Superior temporal gyrus (tissue), 1 donor: ENCODE data around the gene ETF1.

Experiments used
- DNase-seq: peaks from one replicate; pipeline ENCODE4 v3.0.0-alpha.2; 2016; ENCODE audit errors: extremely low spot score

Gene ETF1

DNA sequence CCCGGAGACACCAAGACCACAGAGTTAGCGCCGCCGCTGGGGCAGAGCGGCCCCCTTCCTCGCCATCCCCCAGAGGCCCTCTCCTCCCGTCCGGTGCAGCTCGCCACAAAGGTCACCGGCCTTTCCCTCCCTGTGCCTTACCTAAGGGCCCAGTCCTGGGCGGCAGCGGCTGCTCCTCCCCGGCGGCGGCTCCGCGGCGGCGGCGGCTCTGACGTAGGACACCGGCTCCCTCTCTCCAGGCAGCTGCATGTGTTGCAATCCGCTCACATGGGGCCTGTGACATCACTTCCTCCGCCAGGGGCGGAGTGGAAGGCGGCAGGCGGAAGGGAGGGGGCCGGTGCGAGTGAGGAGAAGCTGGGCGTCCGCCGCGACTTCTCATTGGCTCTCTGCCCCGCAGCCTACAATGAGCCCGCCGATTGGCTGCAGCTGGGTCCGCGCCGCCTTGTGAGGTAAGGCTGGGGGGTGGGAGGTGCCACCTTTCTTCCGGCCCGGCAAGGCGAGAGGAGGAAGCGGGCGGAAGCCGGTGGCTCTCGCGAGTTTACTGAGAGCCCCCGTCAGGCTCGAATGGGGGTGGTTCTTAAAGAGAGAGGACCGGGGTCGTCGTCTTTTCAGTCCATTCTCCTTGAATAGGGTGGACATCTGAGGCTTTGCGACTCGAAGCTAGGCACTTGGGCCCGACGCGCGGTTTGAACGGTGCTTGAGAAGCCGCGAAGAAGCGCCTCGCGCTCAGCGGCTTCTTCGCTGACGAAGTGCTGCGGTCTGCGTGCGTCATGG is at the start of gene ETF1:
Gene ETF1, minus strand, starts transcription at position 281 of the 774 bp plus-strand sequence. CDS start 318 bp downstream, outside the sequence.
- DNase-seq, result peak; percentile 99

DNA sequence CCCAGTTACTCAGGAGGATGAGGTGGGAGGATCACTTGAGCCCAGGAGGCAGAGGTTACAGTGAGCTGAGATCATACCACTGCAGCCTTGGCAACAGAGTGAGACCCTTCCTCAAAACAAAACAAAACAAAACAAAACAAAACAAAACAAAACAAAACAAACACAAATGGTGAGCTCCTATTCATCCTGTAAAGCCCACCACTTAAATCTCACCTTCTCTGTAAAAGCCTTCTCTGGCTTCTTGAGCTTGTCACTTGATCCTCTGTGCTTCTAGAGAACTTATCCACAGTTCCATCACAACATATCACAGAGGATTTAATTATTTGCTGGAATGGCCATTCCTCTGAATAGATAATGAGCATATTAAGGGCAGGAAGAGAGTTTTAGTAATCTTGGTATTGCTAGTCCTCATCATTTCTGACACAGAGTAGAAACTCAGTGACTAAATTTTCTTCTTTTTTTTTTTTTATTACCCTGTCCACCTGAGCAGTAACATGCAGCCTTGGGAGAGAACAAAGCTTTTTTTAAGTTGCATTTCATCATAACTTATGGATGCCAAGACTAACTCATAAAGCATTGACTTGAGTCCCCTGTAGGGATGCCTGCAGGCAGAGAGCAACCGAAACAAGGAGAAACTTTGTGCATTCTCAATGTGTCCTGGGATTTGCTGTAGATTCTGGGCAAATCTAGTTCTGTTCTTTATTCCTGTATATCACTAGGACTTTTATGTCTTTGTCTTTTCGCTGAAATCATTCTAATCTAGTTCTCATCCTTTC is 45.2 kb upstream of the ETF1 start:
- DNase-seq, result no peak

DNA sequence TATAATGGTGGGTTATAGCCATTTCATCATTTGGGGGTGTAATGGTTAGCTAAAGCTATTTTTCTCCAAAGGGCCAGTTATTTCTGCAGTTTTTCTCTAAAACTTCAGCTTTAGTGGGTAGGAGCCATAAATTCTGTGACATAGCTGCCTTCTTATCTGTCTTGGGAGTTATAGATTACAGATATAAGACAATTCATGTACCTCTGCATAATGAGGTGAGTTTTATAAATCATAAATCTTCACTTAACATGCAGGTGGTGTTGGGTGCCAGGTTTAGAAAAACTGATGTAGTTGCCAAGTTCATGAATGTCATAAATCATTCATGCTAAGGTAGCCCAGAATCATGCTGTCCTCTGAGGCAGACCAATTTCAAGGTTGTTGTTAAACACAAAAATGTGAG is 42.1 kb upstream of the ETF1 start:
- no peak for DNase-seq

DNA sequence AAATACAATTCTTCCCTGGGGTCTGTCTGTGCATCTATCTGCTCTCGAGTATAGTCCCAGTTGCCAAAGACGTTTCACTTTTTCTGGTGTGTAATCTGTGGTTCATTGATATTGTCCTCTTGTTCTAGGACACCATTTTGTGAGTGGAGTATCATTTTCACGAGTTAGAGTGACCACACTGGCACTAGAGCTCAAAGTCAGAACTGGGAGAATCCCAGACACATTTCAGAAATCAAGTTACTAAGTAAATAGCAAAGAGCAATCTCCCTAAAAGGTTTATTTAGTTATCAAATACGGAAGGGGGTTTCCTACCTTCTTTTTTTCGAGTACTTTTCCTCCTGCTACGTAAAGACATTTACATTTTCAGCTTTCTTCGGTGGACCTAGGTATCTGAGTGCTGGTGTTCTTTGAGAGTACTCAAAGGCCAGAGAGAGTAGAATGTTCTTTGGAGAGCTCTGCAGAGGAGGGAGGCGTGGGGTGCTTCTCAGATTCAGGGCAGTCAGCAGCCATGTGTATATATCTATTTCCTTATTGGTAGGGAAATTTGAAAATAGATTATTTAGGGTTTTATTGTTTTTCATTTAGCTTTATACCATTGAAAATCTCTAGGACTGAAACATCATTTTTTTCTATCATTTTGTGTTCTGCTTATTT is 41.1 kb upstream of the ETF1 start:
- DNase-seq, result no peak

- no peak for DNase-seq
Measured at GRCh38 chr5:138582959-138583358, 39.9 kb upstream of the ETF1 start.

DNA sequence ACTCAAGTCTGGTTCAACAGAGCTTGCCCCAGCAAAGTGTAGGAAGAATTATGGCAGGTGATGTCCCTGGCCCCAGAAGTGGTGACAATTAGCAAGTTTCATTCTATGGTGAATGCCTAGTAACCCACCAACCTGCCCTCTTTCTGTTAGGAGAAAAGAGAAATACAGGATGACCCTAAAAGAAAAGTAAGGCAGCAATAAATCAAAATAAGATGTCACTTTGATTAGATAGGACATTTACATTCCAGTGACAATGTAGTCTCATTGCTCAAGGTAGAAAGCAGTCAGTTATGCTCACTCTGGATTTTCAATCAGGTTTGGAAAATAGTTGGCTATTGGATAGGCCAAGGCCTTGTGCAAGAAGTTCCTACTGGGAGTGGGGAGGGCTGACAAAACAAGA is 37.7 kb upstream of the ETF1 start:
- no peak for DNase-seq

DNA sequence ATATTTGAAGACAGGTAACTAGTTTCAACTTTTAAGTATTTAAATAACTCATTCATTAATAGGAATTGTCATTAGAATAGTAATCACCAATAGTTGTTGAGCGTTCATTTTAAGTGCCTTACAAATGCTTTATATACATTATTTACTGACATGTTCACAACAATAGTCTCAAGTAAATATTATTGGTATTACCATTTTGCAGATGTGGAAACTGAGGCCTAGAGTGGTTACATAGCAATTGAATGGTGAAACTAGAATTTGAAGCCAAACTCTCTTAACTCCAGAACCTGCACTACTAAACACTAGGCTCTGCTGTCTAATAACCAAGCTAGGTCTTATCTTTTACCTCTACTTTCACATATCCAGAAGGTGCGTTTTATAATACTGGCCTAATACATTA is 37.0 kb upstream of the ETF1 start:
- no peak for DNase-seq

DNA sequence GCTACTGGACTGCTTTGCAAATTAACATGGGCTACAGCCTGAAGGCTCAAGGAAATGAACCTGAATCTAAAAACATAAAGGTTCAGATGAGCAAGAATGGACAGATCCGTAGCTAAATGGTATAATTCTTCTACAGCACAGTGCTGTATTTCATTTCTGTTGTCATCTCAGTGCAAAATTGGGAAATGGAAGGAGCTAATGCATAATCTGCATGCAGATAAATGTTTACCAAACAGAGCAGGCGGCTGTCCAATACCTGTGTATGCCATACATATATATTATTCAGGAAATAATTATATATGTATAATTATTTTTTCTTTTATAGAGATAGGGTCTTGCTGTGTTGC is 36.5 kb upstream of the ETF1 start:
- DNase-seq, result no peak

GRCh38 chr5:138577452-138577851 is 34.4 kb upstream of the ETF1 start:
- no peak for DNase-seq

DNA sequence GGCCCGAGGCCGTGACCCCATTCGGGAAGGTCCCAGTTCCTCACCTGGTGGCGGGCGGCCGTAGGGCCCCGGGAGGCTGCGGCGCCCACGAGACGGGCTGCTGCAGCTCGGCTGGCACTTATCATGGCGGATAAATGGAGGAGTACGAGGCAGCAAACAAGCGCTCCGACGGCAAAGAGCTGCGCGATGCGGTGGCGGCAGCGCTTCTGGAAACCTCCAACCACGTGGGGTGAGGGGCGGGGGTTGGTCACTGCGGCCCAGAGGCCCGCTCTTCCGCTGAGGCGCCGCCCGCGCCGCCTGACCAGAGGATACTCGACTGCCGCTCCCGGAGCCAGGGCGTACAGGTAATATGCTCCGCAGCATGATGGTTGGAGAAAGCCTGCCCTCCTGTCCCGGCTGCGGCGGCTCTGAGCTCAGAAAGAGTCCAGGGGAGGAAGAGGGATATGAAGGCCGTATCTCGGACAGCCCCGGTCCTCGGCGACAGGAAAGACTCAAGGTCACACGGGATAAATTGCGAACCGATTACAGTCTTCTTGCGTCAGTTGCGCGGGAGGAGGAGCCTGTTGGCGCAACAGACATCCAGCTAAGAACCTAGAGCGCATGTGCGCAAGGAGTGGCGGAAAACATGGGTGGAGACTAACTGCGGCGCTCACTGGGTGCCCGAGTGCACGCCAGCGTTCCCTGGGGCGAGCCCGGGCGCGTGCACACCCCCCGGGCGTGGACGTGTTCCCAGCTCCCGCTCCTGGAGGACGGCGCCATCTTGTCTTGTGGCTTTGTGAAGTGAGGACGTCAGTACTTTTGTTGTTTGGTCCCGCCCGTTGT is 32.4 kb upstream of the ETF1 start, which contains the start of gene HSPA9:
Gene HSPA9, minus strand, starts transcription at position 208 of the 822 bp plus-strand sequence. Its CDS starts 83 bp downstream, at position 125.
- peak; percentile 100 for DNase-seq

- no peak for DNase-seq
Measured at GRCh38 chr5:138574744-138575193, 31.7 kb upstream of the ETF1 start.

DNA sequence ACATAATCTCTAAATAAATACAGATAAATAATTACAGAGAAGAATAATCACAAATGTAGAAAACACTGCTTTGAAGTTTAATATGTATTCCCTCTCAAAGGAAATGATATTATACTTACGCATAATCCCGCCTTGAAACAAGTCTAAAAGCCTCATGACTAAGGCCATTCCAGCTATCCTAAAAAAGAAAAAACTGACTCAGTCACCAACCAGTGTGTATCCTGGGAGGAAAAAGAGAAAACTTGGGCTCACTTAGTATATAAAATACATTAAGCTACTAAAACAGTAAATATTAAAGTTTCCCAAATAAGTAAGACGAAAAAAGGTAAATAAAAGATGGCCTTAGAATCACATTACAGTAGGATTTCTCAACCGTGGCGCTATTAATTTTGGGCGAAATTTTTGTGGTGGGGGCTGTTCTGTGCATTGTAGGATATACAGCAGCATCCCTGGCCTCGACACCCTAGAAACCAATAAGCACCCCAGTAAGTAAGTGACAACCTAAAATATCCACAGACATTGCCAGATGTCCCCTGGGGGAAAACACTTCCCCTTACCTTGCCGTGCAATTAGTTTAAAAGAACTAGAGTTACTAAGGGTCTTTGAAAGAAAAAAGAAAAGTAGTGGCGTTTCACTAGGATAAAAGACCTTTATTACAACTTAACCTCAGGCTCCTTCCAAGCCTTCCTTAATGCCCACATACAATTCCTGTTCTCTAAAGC is 31.1 kb upstream of the ETF1 start:
- no peak for DNase-seq

- no peak for DNase-seq
Measured at GRCh38 chr5:138573223-138573622, 30.2 kb upstream of the ETF1 start.

- DNase-seq, result no peak
Measured at GRCh38 chr5:138570871-138571270, 27.8 kb upstream of the ETF1 start.

- no peak for DNase-seq
Measured at GRCh38 chr5:138569782-138570181, 26.7 kb upstream of the ETF1 start.

GRCh38 chr5:138568061-138568824 is 25.2 kb upstream of the ETF1 start:
- no peak for DNase-seq

GRCh38 chr5:138566792-138567191 is 23.8 kb upstream of the ETF1 start:
- DNase-seq, result no peak

DNA sequence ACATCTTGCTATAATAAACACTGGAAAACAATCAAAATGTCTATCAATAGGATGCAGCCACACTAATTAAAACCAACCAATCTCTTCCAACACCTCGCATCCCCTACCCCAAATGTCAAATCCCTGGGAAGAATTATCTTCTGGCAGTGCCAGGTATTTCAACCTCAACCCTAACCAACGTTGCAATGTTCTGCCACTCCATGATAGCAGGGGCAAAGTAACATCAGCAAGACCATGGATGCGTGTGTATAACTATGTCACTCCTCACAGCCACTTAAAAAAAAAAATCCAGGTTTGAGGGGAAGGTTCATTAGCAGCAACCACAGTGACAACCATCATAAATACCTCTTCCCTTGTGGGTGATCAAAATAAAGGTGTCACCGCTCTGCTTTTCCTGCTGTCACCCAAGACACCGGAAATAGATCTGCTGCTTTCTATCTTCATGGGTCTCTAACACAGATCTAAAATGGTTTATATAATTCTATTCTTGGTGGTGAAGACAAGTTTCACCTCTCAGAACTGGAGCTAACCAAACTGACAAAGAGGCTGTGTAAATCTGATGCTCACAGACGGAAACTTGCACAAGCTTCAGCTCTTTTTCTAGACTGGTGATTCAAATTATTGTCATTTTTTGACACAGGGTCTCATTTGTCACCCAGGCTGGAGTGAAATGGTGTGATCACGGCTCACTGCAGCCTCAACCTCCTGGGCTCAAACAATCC is 22.2 kb upstream of the ETF1 start:
- DNase-seq, result no peak

DNA sequence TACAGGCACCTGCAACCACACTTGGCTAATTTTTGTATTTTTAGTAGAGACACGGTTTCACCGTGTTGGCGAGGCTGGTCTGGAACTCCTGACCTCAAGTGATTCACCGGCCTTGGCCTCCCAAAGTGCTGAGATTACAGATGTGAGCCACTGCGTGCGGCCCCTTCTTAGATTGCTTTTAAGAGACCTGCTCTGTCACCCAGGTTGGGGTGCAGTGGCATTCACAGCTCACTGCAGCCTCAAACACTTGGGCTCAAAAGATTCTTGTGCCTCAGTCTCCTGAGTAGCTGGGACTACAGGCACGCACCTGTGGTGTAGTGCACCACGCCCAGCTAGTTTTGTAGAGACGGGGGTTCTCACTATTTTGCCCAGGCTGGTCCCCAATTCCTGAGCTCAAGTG is 21.2 kb upstream of the ETF1 start:
- no peak for DNase-seq
